ENCODE results near the gene JARID2. TPM values are rescaled to one million over a fixed set of nuclear protein-coding genes. Genes with fewer than 3 reads are reported as not detected.
A peak's percentile ranks its signal among the peaks of the same experiment; 100 is the strongest.

Gene JARID2
- total and polyA plus RNA-seq, 2 of the 8 experiments (the other 6 are each of a cell fraction or from before 2014, with no cell fraction given) = 60.1 to 239 TPM

DNA sequence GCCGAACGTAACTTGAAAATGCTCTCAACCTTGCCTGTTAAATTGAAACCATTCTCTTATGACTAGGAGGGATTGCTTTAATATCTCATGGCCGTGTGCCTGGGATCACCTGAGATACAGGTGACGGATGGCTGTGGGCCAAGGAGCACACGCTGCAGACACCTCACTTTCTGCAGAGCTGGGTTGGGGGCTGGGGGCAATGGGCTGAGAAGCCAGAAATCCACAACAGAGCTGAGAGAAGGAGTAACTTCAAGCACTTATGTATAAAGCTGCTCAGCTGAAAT lies 246.1 kb downstream of the JARID2 start:
- Histone ChIP-seq H3K4me2 (ENCODE audit: insufficient read depth in 1 of 2, low read depth in 2 of 2, low read length in 2 of 2) (peak overlapping the region in 1 of 2 experiments; percentile 68; a peak in 2 of 4 replicates), H3K27me3 (replicated peaks in 1 of 4; ENCODE audit: control insufficient read depth in 3 of 4, extremely low read depth in 1 of 4, insufficient read depth in 3 of 4, low read length in 3 of 4) (no peaks in the 10 kb centered on the region), H3K9ac (replicated peaks in 1 of 4; ENCODE audit: extremely low read depth in 1 of 4, low read depth in 3 of 4, low read length in 3 of 4) (no peak overlapping the region), H3K23me2 (ENCODE audit: low read depth, low read length) (no peaks in the 10 kb centered on the region), H4K5ac (ENCODE audit: insufficient read length, low read depth, low read length) (no peak overlapping the region), H3K18ac (ENCODE audit: extremely low read depth, low read length) (no peak overlapping the region), H4K8ac (ENCODE audit: extremely low read depth, insufficient read depth, low read length) (no peak overlapping the region), H3K36me3 (ENCODE audit: control insufficient read depth in 2 of 4, insufficient read depth in 4 of 4, low read length in 3 of 4) (peaks cover 22 to 60% (median 46%) of the 10 kb centered on the region in 4 experiments), H4K91ac (replicated peaks; ENCODE audit: insufficient read length, low read length) (no peak overlapping the region), H3K14ac (ENCODE audit: insufficient read length) (no peak overlapping the region), H2BK120ac (replicated peaks; ENCODE audit: low read depth, low read length) (no peak overlapping the region), H3K79me1 (ENCODE audit: low read depth, low read length) (peaks cover 15% of the 10 kb centered on the region), H3K4ac (replicated peaks; ENCODE audit: insufficient read length, low read depth, low read length) (no peak overlapping the region), H3K4me1 (replicated peaks in 1 of 4; ENCODE audit: control insufficient read depth in 3 of 4, insufficient read depth in 4 of 4, low read length in 3 of 4) (peaks cover 23 to 40% (median 31%) of the 10 kb centered on the region in 4 experiments), H3K79me2 (ENCODE audit: control insufficient read depth in 1 of 2, insufficient read depth in 2 of 2, low read length in 2 of 2) (peaks cover 7 to 93% of the 10 kb centered on the region in 2 experiments), H2BK15ac (ENCODE audit: low read length) (no peak overlapping the region), H2AK5ac (ENCODE audit: low read depth, low read length) (no peak overlapping the region), H3K27ac (ENCODE audit: low read depth, low read length) (no peak overlapping the region), H3K56ac (replicated peaks; ENCODE audit: insufficient read length, low read depth, low read length) (no peak overlapping the region), H3K4me3 (ENCODE audit: extremely low read depth in 1 of 4, insufficient read depth in 2 of 4, low read depth in 3 of 4, low read length in 4 of 4) (0 out of 8 replicates have a peak overlapping the region, but pooled peaks of 1 of the 4 experiments have one; percentile 5), H2BK5ac (ENCODE audit: low read depth, low read length) (no peak overlapping the region), H2BK20ac (ENCODE audit: low read length) (no peak overlapping the region), H2BK12ac (ENCODE audit: low read depth, low read length) (no peak overlapping the region), H2AFZ (ENCODE audit: low read length) (no peak overlapping the region), H4K20me1 (replicated peaks in 1 of 2; ENCODE audit: control insufficient read depth in 1 of 2, insufficient read depth in 2 of 2, low read length in 2 of 2) (peaks cover 59 to 64% of the 10 kb centered on the region in 2 experiments), H3K23ac (ENCODE audit: insufficient read length) (no peak overlapping the region), H3K9me3 (ENCODE audit: insufficient read depth in 2 of 2, low read depth in 1 of 2, low read length in 1 of 2) (no peaks in the 10 kb centered on the region; a peak in 1 of 4 replicates)
- WGBS, 2 experiments (ENCODE audit: extremely low coverage in 1 of 2, insufficient coverage in 1 of 2, insufficient read length in 1 of 2, insufficient replicate concordance in 2 of 2, low coverage in 1 of 2, low lambda C conversion rate in 2 of 2, missing lambda C conversion rate in 1 of 2) = 91% methylated on average over 5 of the region's 5 CpGs; no CpG with 5 or more reads in 1 of the 2 experiments
- FAIRE-seq = no peak
- no peak for DNase-seq (ENCODE audit: low read depth in 1 of 2, low spot score in 2 of 2)
- CTCF ChIA-PET (ENCODE audit: partially characterized antibody) = interaction anchor here (0.5 to 1.5 kb wide), 9 partner anchors 12 to 1222 kb away, joined by 3 to 9 read pairs (median 4); no protein-coding TSS in a partner anchor
- TF ChIP-seq POU5F1 (IDR thresholded peaks at IDR 0.05; ENCODE audit: low read depth, low read length) (no peak), POLR2AphosphoS5 (IDR thresholded peaks at IDR 0.05; ENCODE audit: low read depth, low read length) (peak; percentile 23; the same call in 1 of the 2 replicates)
- POLR2A ChIA-PET (ENCODE audit: partially characterized antibody) = no interaction called here
